GM12878 (cell line): ENCODE data around the gene BTBD19.

Source experiments
- ATF3 ChIP-seq: IDR thresholded peaks from 2 replicates; pipeline ENCODE4 v1.6.1; 2011; ENCODE audit warnings: low read depth, mild to moderate bottlenecking, low read length, moderate library complexity, borderline replicate concordance; ENCODE audit errors: extremely low read depth
- BCL11A ChIP-seq: IDR thresholded peaks from 2 replicates; pipeline ENCODE4 v1.6.1; 2011; ENCODE audit warnings: low read depth, low read length
- CHD1 ChIP-seq: IDR thresholded peaks from 2 replicates; pipeline ENCODE4 v1.6.1; 2012; ENCODE audit warnings: low read depth, low read length, improper control_type of control experiment
- EGR1 ChIP-seq, 2 experiments: IDR thresholded peaks; 1 replicate in 1 of 2; 2 replicates in 1 of 2; pipeline ENCODE4 v1.6.1; 2011 to 2012; ENCODE audit warnings: low read depth in 2 of 2, low read length in 2 of 2, borderline replicate concordance in 1 of 2, mild to moderate bottlenecking in 1 of 2, moderate library complexity in 1 of 2
- NFYB ChIP-seq: IDR thresholded peaks from 2 replicates; pipeline ENCODE4 v1.6.1; 2011; ENCODE audit warnings: low read depth, mild to moderate bottlenecking, low read length, improper control_type of control experiment, moderate library complexity; ENCODE audit not compliant: insufficient read depth
- NR2C1 ChIP-seq: fragments of 450-650 bp; IDR thresholded peaks from 2 replicates; pipeline ENCODE4 v1.6.1; 2017; ENCODE audit warnings: antibody characterized with exemption, mild to moderate bottlenecking, moderate library complexity
- POLR2A ChIP-seq: IDR thresholded peaks from 2 replicates; pipeline ENCODE4 v1.6.1; 2011; ENCODE audit warnings: low read depth, mild to moderate bottlenecking, low read length
- RFX5 ChIP-seq: IDR thresholded peaks from 2 replicates; pipeline ENCODE4 v1.6.1; 2011; ENCODE audit warnings: low read depth, low read length, improper control_type of control experiment
- SMC3 ChIP-seq: IDR thresholded peaks from 2 replicates; pipeline ENCODE4 v1.6.1; 2011; ENCODE audit warnings: low read length, improper control_type of control experiment, borderline replicate concordance
- SP1 ChIP-seq: IDR thresholded peaks from one replicate; pipeline ENCODE4 v1.6.1; 2011; ENCODE audit warnings: low read depth, low read length
- STAT3 ChIP-seq: IDR thresholded peaks from 2 replicates; pipeline ENCODE4 v1.6.1; 2011; ENCODE audit warnings: low read depth, low read length, improper control_type of control experiment
- SUPT20H ChIP-seq: IDR thresholded peaks from 2 replicates; pipeline ENCODE4 v1.6.1; 2011; ENCODE audit warnings: low read depth, mild to moderate bottlenecking, low read length, moderate library complexity, borderline replicate concordance; ENCODE audit not compliant: control insufficient read depth
- TF ChIP-seq, protein P1 (sequence below), 3 experiments: IDR thresholded peaks in 2 of 3; conservative IDR thresholded peaks in 1 of 3; 2 replicates each; pipeline ENCODE4 v1.5.1; 2011; ENCODE audit warnings: low read depth in 3 of 3, low read length in 3 of 3, mild to moderate bottlenecking in 3 of 3, control low read depth in 2 of 3, moderate library complexity in 2 of 3, inconsistent platforms in 1 of 3, mixed read lengths in 1 of 3; ENCODE audit not compliant: control insufficient read depth in 2 of 3, insufficient read depth in 1 of 3; ENCODE audit errors: extremely low read depth in 1 of 3
- TF ChIP-seq, protein P2 (sequence below): fragments of 450-650 bp; IDR thresholded peaks from 2 replicates; pipeline ENCODE4 v1.6.1; 2016; ENCODE audit warnings: mild to moderate bottlenecking, moderate library complexity, borderline replicate concordance

GRCh38 chr1:44827197-44828002 is 19.1 kb downstream of the BTBD19 start:
- TF ChIP-seq NFYB (no peak), STAT3 (no peak), SUPT20H (no peak), ATF3 (no peak), BCL11A (no peak), SP1 (no peak), SMC3 (no peak), EGR1 (IDR thresholded peaks at IDR 0.05; ENCODE audit: borderline replicate concordance in 1 of 2, low read depth in 2 of 2, low read length in 2 of 2) (no peak), RFX5 (no peak), POLR2A (no peak), CHD1 (no peak), NR2C1 (no peak)
- TF ChIP-seq, protein P1, sequence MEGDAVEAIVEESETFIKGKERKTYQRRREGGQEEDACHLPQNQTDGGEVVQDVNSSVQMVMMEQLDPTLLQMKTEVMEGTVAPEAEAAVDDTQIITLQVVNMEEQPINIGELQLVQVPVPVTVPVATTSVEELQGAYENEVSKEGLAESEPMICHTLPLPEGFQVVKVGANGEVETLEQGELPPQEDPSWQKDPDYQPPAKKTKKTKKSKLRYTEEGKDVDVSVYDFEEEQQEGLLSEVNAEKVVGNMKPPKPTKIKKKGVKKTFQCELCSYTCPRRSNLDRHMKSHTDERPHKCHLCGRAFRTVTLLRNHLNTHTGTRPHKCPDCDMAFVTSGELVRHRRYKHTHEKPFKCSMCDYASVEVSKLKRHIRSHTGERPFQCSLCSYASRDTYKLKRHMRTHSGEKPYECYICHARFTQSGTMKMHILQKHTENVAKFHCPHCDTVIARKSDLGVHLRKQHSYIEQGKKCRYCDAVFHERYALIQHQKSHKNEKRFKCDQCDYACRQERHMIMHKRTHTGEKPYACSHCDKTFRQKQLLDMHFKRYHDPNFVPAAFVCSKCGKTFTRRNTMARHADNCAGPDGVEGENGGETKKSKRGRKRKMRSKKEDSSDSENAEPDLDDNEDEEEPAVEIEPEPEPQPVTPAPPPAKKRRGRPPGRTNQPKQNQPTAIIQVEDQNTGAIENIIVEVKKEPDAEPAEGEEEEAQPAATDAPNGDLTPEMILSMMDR (IDR thresholded peaks at IDR 0.05 in 2 of 3, conservative IDR thresholded peaks at IDR 0.05 in 1 of 3; ENCODE audit: control insufficient read depth in 2 of 3, extremely low read depth in 1 of 3, insufficient read depth in 1 of 3, low read depth in 3 of 3, low read length in 3 of 3), result 0 out of 6 replicates have a peak, but pooled peaks of 1 of the 3 experiments have one; percentile 2
- TF ChIP-seq, protein P2, sequence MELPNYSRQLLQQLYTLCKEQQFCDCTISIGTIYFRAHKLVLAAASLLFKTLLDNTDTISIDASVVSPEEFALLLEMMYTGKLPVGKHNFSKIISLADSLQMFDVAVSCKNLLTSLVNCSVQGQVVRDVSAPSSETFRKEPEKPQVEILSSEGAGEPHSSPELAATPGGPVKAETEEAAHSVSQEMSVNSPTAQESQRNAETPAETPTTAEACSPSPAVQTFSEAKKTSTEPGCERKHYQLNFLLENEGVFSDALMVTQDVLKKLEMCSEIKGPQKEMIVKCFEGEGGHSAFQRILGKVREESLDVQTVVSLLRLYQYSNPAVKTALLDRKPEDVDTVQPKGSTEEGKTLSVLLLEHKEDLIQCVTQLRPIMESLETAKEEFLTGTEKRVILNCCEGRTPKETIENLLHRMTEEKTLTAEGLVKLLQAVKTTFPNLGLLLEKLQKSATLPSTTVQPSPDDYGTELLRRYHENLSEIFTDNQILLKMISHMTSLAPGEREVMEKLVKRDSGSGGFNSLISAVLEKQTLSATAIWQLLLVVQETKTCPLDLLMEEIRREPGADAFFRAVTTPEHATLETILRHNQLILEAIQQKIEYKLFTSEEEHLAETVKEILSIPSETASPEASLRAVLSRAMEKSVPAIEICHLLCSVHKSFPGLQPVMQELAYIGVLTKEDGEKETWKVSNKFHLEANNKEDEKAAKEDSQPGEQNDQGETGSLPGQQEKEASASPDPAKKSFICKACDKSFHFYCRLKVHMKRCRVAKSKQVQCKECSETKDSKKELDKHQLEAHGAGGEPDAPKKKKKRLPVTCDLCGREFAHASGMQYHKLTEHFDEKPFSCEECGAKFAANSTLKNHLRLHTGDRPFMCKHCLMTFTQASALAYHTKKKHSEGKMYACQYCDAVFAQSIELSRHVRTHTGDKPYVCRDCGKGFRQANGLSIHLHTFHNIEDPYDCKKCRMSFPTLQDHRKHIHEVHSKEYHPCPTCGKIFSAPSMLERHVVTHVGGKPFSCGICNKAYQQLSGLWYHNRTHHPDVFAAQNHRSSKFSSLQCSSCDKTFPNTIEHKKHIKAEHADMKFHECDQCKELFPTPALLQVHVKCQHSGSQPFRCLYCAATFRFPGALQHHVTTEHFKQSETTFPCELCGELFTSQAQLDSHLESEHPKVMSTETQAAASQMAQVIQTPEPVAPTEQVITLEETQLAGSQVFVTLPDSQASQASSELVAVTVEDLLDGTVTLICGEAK, result no peak
